ENCODE results near the gene SMOC1. TPM values are rescaled to one million over a fixed set of nuclear protein-coding genes. Genes with fewer than 3 reads are reported as not detected.
A peak's percentile ranks its signal among the peaks of the same experiment; 100 is the strongest.

Gene SMOC1
- total RNA-seq, 1 donor from 2014 or later = 0.10 TPM

- no peak for DNase-seq (ENCODE audit: low read depth)
Observed at GRCh38 chr14:70034257-70034656, 155.0 kb downstream of the SMOC1 start.

- DNase-seq (ENCODE audit: low read depth) = no peak
Observed at GRCh38 chr14:70036665-70037064, 157.4 kb downstream of the SMOC1 start.

DNA sequence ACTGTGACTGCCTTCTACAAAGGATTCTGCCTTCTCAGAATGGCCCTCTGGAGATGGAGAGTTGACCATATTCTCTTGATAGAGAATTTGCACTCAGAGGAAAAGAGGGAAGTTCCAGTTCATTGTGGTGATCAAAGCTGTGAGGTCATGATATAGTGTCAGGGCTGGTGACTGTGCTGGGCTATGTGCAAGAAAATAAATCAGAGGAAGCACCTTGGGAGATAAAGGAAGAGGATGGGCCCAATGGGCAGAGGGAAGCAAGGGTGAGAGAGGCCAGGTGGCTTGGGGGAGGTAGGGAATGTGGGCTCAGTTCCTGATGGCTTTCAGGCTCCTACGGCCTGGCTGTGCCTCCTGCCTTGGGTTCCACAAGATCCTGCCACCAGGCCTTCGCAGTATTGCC is 163.8 kb downstream of the SMOC1 start:
- no peak for DNase-seq (ENCODE audit: low read depth)

- DNase-seq (ENCODE audit: low read depth) = no peak
Observed at GRCh38 chr14:70045310-70045709, 166.1 kb downstream of the SMOC1 start.

GRCh38 chr14:70045844-70046535 is 166.8 kb downstream of the SMOC1 start:
- DNase-seq (ENCODE audit: low read depth) = peak; percentile 13

DNA sequence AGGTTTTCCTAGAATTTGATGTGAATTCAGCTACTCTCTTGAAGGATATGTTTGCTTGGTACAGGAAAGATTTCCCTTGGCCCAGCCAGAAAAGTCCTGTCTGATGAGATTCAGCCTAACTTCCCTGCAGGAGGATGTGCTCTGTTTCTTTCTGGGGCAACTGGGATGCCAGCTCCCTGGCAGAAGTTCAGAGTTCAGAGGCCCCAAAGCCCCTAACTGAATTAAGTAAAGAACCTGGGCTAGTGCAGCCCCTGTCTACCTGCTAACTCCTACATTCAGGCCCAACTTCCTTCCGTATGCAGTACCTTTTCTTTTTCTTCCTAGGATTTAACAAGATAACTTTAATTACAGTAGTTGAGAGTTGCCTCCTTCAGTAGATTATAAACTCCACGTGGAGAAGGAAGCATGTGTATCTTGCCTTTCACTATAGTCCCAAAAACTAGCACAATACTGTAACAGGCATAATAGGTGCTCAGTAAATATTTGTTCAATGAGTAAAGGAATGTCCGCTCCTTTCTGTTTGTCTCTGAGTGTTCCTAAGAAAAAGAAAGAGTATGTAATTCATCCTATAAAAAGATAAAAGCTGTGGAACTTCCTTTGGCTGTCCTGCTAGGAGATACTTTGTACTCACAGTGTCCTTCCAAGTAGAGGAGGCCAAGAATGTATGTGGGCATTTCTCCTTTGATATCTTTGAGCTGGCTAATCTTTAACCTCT is 168.5 kb downstream of the SMOC1 start:
- DNase-seq (ENCODE audit: low read depth) = no peak

DNA sequence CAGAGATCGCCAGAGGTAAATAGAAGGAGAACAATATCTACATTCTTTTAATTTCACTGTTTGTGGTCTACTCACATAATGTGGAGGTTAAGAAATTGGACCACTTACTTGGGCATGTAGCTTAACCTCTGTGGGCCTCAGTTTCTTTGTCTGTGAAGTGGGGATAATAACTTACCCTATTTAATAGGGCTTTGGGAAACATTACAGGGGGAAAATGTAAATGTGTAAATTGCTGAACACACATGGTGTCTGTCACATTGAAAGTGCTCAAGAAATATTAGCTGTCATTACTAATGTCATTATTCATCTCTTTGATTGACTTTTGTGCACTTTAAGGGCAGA is 169.1 kb downstream of the SMOC1 start:
- DNase-seq (ENCODE audit: low read depth) = peak; percentile 1

DNA sequence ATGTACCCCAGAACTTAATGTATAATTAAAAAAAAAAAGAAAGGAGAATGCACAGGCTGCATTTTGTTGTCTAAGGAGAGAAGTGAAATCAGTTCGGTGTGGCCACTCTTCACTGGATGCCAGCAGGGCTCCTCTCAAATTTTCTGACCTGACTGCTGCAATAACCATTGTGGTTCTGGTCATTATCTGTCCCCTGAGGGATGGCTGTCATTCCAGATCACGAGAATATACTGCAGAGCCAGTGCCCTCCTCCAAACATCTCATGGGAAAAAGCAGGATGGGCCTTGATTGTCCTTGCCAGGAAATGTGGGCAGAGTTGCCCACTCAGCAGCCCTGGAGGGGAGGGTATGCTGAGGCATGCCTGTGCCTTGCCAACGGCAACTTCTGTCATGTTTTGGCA is 170.4 kb downstream of the SMOC1 start:
- no peak for DNase-seq (ENCODE audit: low read depth)

DNA sequence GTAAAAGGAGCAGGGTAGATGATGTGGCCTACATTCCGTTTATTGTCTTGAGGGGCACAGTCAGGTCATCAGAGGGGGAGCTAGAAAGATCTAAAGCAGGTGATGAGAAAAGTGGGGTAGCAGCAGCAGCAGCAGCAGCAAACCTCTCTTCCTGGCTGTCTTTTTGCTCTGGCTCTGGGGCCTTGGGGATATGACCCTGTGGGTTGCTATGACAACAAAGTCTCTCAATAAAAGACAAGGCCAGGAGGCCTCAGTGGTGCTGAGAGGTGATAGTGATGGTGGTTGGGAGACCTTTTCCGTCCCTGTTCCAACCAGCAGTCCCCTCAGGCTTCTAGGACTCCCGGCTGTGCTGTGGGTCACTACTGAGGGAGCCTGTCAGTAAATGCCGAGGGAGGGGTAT is 170.9 kb downstream of the SMOC1 start:
- DNase-seq (ENCODE audit: low read depth) = no peak

- DNase-seq (ENCODE audit: low read depth) = peak; percentile 10
Observed at GRCh38 chr14:70052990-70053389, 173.8 kb downstream of the SMOC1 start.

- no peak for DNase-seq (ENCODE audit: low read depth)
Observed at GRCh38 chr14:70057519-70058136, 178.4 kb downstream of the SMOC1 start.

GRCh38 chr14:70059545-70059944 is 180.3 kb downstream of the SMOC1 start:
- DNase-seq (ENCODE audit: low read depth) = no peak

DNA sequence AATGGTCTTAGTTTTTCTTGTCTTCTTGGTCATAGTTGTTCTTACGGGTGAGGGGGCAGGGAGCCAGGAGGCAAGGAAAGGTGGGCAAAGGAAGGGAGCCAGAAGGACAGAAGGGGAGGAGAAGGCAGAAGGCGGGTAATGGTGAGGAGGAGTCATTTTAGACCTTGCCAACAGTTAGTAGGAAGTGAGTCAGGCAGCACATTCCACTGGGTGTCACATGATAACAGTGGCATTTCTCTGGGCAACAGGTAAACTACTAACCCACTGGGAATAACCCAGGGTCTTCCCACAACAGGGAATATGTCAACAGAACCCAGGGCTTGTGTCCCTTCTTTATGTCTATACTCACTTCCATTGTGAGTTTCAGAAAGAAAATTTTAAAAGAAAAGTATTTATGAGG is 181.9 kb downstream of the SMOC1 start:
- peak; percentile 52 for DNase-seq (ENCODE audit: low read depth)

DNA sequence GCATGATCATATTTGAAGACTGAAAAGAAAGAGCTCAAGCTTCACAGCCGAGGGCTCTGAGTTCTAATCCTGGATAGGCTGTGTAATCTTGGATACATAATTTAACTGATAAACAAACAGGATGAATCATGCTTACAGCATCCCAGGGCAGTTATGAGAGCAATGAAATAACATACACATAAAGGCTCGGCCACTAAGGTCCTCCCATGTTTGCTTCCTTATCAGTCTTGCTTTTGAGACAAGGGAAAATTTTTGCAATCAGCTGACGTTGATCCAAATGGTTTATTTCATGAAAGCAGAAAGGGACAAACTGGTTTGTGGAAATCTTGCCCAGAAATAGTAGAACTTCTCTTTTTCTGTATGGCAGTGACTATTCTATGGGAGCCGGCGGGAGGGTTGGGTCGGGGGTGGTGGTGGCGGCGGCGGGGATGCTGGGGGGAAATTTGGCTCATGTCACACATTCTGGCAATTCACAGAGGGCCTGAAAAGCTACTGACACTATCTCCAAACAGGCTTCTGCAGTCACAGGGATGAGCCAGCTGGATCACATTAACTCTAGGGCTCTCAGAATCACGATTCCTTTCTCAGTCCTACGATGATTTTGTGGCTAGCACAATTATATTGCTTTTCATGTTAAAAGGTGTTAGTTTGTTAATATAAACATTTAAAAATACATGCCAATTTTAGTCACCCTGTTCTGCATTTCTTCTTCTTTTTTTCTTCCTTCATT is 185.1 kb downstream of the SMOC1 start:
- no peak for DNase-seq (ENCODE audit: low read depth)

DNA sequence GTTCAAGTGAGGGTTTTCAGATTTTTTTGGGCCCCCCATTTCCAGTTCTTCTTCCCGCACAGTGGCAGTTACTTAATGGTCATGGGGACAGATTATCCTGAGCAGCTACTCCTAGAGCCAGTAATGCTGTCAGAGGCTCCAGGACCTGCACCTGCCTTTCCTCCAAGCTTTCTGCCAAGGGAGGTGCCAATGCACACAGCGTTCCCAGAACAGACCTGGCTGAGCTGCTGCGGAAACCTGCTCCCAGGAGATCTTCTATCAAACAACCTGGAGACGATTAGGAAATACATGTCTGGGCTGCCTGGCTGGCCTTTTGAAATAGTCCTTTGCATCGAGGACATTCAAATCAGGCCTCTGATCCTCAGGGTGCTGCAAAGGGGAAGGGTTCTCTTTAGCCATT is 188.6 kb downstream of the SMOC1 start:
- no peak for DNase-seq (ENCODE audit: low read depth)

DNA sequence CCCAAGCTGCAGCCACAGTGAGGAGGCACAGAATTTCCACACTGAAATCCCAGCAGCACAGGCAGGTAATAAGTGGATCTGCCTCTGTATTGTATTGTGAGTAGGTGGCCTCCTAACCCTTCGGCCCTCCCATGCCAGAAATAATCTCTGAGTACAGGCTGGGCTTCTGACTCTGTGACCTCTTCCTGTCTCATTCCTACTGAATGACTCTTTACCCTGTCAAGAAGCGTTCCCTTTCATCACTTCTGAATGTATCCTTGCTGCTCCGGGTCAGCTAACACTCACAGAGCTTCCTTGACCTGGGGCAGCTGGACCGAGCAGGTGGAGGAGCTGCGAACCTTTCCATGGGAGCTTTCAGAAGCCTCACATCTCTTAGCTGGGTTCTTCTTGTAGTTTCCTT is 190.0 kb downstream of the SMOC1 start:
- DNase-seq (ENCODE audit: low read depth) = no peak

DNA sequence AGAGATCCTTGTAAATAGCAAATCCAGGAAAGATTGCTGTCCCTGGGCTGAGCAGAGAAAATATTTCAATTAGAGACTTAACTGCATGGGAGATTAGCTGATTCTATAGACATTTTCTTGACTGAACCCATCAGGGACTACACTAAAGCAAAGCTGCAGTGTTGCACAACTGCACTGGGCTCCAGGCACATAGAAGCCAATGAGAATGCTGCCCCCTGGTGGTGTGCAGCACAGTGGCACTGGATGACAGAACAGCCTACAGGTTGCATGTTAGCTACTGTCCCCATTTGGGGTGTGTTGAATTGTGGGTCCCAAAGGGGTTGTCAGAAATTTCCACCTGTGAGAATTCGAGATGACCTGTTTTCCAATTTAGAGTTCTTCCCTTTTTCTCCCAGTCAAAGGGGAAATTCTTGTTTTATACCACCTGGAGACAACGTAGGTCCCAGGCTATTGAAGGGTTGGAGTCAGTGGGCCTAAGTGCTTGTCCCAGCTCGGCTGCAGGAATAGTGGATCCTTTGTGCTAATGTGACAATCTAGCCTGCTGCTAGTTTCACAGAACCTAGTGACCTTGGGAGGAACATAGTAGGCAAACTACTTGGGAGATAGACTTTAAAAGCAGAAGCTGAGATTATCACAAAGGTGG is 194.8 kb downstream of the SMOC1 start:
- peak; percentile 55 for DNase-seq (ENCODE audit: low read depth)

DNA sequence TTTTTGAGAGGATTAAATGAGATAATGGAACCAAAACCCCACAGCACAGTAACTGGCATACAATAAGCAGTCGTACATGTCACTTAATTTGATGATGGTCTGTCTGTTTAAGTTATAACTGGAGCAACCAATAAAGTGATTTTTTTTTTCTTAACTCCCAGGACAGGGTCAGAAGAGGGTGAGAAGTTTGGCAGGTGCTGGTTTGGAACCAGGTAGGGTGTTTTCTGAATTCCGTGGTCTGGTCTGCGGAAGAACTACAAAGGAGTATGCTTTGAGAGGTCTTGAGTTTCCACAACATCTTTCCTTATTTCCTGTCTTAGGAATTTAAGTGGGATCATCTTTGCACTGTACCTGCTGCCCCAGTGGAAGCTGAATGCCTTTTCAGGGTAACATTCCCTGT is 197.8 kb downstream of the SMOC1 start:
- no peak for DNase-seq (ENCODE audit: low read depth)

GRCh38 chr14:70077720-70078119 is 198.5 kb downstream of the SMOC1 start:
- no peak for DNase-seq (ENCODE audit: low read depth)

DNA sequence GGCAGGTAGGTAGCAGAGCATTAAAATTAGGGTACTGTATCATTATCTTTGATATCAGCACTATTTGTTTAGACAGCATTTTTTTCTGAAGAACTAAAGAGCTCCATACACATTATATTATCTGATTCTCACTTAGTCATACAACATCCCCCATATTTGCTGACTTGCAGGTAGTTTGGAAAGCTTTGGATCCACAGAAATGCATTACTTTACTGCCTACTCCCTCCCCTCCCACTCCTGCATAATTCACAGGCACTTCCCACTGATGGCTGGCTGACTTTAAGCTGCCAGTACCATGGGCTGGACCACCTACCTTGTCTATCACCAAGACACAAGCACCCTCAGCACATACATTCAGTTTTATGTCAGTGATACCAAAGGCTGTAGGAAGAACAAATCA is 199.1 kb downstream of the SMOC1 start:
- no peak for DNase-seq (ENCODE audit: low read depth)

DNA sequence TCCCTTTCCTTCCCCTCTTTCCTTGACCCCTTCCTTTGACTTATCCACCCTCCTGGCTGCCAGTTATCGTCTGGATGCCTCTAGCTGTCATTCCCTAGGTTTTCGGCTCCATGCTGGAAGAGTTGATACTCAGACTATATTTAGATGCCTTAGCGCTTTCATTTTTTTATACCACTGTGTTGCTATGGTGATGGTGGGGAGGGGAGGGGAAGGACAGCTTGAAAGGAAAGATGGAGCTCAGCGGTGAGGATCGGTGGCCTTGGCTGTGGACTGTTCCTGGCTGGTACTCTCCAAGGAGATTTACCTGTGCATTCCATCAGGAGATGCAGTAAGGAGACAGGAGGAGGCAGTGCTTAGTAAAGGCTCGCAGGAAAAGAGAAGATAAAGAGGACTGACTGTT is 200.9 kb downstream of the SMOC1 start:
- DNase-seq (ENCODE audit: low read depth) = no peak

Measured in renal cortical epithelial cell (primary cell).